GM19043 (cell line): ENCODE data around the gene CDK2.

ENCODE experiments used
- ATAC-seq: cut with Tn5 transposase; IDR thresholded peaks from one replicate; pipeline ENCODE4 v1.9.1; 2021; ENCODE audit warnings: low read depth; ENCODE audit not compliant: unreplicated experiment

CDK2 gene

GRCh38 chr12:56007564-56008559, 41.2 kb downstream of the CDK2 start:
- ATAC-seq: peak; percentile 45

DNA sequence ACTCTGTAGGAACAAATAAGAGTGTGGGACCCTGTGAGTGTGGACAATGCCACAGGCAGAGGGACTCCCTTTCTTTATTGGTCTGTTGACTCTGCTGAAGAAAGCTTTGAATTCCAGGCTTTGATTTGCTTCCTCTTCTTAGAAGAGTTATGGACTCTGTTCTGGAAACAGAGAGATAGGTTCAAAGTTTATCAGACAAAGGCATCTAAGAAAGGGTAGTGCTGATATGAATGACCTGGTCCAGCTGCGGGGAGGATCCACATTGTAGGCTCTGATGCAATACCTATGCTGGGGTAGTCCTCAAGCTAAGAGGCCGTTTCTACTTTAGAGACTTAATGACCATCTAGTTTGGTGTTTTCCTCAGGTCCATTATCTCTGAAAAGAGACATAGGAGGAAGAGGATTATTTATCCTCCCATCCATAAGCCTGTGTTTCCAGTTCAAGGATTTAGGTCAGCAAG, 43.5 kb downstream of the CDK2 start:
- ATAC-seq: no peak

- no peak for ATAC-seq
These were observed 45.0 kb downstream of the CDK2 start for GRCh38 chr12:56011509-56012090.

DNA sequence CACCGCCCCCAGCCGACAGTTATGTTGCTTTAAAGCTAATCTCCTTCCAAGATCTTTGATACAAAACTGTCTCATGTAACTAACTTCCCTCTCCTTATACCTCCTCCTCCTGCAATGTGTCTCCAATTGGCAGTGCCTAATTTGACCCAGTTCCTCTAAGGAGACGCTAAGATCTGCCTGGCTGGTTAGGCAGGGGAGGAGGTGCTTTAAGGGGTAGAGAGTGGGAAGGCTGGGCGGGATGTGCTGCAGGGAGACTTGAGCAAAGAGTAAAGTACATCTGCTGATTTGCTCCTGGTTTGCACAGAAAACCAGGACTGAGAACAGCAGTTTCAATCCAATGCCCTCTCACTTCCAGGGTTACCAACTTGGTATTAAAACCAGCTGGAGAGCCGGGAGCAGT, 46.9 kb downstream of the CDK2 start:
- no peak for ATAC-seq

DNA sequence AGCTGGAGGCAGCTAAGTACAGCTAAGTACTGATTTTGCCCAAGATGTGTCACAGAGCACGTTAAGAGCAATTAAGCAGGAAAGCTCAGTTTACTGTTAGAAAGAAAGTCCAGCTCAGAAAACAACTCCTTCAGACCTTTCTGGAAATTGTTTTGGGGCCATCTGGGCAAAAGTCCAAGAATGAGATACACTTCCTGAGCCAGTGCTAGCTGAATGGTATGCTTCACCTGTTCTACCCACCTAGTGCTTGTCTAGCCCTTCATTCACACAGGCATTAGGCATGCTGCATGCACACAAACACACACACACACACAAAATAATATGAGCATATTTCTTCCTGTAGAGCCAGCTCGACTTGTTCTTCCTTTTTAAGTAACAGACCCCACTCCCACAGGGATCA, 47.6 kb downstream of the CDK2 start:
- no peak for ATAC-seq

DNA sequence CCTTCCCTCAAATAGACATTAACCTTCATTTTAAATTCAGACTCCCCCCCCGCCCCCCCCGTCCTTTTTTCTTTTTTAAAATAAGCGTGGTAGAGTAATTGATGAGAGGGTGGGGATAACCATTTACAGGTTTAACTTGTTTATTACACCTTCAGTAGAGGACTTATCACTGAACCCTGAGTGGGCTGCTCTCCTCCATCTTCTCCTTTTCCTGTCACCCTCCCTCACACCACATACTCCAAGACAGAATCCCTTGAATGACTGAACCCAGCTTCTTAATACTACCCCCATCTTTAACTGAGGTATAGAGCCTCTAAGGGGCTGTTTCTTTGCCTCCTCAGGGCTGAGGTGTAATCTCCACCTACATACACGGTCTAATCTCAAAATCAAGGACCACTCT, 50.6 kb downstream of the CDK2 start:
- ATAC-seq: no peak

GRCh38 chr12:56018356-56018755, 51.7 kb downstream of the CDK2 start:
- ATAC-seq: no peak

DNA sequence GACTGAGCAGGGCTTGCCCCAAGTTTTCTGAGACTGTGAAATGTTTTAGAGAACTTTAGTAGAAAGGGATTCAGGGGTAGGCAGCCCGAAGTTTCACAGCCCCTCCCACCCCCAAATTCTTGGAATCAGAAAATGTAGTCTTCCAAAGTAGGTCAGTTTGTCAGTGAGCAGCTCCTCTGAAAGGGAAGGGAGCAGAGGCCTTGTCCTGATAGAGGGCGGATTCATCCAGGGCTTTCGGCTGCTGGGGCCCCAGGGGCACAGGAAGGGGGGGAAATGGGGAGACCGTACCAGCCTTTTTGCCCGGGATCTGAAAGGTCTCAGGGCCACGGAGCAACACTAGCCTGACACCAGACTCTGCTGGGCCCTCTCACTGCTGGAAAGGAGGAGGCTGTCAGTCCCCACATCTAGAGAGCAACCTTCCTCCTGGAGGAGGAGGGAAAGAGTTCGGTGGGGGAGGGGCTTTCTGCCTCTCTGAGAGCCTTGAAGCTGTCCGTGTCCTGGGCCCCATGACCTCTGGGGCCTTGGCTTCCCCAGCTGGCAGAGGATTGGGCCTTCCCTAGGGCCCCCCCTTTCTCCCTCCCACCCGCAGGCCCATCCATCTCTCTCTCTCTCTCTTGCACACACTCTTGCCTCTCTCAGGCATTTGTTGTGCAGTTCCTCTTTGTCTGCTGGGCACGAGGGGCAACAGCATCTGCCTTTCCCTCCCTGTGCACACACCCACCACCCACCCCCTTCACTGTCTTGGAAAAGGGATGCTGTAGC, 54.0 kb downstream of the CDK2 start, which contains the start of gene IKZF4:
IKZF4 (plus strand) TSS at position 621 of the 762 bp plus-strand sequence. CDS start 451 bp downstream, outside the sequence.
- no peak for ATAC-seq

DNA sequence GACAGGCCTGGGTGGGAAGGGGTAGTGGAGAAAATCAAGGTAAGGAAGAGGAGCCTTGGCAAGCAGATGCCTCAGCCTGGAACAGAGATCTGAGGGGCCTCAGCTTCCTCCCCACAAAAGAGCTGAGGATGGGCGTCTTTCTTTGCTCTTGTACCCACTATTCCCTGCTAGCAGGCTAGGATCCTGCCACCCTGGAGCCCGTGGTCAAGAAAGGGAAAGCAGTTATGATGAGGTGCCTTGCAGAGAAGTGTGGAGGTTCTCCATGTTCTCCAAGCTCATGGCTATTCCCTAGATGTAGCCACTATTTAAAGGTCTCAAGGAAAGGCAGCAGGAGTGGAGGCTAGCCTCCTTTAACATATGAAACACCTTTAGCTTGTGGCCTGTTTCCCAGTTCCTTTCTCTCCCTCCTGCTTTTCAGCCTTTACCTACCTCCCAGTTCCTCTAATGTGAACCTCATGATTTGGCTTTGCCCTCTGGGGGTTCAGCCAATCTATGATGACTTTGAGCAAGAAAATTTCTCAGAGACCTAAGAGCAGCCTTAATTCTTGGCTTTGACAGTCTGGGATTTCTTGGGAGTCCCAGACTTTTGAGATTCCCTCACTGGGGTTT, 55.4 kb downstream of the CDK2 start:
- ATAC-seq: no peak
